Glomerular visceral epithelial cell (primary cell): Measurements from ENCODE around the gene FAF2.

Source experiments
- DNase-seq: peaks from one replicate; pipeline ENCODE4 v3.0.0-alpha.2; 2016; ENCODE audit errors: extremely low spot score

The FAF2 gene

DNA sequence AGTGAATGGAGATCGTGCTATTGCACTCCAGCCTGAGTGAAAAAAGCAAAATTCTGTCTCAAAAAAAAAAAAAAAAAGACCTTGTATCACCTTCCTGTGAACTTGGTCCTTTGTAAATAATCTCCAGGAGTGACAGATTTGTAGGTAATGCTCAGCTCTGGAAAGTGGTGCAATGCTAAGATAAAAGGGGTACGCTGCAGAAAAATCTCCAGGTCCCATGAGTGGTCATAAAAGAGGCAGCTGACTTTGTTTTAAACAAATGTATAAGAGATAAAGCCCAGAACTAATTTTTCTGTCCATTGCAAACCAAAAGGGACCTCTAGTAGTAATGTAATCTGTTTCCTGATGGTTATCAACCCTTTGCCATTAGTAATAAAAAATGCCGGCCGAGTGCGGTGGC, 55.3 kb downstream of the FAF2 start:
- DNase-seq, result no peak

DNA sequence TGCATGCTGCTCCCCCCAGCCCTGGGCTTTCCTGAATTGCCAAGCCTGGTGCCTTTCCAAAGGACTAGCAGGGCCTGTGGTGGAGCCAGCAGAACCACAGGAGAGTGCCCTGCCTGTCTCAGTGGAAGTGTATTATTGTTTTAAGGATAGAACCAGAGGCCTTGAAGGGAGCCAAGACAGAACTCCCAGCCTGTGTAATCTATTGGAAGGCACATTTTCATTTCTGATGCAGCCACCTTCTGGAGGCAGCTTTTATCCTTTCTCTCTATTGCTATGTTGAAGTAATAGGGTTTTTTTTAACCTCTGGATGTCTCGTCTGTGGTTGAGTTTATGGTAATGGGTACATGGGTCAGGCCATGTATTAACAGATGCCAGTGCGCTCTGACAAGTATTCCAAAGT, 59.7 kb downstream of the FAF2 start:
- DNase-seq, result no peak

DNA sequence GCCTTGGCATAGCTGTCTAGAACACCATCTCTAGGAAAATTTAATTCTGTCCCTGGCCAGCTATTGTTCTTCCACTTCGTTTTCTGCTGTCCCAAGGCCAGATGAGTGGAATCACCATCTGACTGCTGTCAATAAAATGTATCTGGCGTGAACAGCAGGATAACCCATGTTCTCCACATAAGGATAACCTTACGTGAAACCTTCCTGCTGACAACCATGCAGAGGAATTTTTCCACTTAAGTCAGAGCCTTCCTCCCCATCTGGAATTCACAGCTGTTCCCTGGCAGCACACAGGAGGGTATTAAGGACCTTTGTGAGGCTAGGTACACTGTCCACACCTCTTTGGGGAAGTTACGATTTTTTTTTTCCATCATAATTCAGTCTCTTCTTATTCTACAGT, 60.4 kb downstream of the FAF2 start:
- no peak for DNase-seq

DNA sequence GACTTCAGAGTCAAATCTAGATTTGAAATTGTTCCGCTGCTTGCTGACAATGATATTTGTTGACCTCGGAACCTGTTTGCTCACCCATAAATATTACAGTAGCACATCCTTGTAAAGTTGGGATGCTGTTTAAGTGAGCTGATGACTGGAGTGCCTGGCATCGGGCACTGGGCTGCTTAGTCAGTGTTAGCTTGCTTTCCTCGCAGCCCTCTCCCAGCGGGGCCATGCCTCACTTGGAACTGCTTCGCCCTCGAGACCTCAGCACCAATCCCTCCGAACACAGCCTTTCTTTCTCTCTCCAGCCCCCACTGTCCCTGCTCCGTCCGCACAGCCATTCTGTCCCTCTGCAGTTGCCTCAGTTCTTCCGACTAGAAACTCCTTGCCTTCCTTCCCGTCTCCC, 65.6 kb downstream of the FAF2 start:
- DNase-seq, result no peak

DNA sequence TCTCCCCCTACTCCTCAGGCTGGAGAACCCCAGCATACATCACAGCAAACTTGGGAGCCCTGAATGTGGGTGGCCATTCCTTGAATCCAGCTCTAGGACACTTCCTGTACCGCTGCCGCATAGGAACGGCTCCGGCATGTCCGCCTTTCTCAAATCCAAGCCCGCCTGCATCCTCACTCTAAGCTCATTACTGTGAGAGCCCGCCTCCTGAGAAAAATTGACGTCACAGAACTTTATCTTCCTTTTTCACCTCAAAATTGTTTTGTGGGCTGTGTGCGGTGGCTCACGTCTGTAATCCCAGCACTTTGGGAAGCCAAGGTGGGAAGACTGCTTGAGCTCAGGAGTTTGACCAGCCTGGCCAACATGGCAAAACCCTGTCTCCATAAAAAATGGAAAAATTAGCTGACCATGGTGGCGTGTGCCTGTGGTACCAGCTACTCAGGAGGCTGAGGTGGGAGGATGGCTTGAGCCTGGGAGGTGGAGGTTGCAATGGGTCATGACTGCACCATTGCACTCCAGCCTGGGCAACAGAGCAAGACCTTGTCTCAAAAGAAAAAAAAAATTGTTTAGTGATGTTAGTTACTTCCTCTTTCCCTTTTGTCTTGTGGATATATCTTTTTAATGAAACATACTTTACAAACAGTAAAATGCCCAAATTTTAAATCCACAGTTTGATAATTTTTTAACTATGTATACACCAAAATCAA, 66.2 kb downstream of the FAF2 start:
- DNase-seq, result no peak

DNA sequence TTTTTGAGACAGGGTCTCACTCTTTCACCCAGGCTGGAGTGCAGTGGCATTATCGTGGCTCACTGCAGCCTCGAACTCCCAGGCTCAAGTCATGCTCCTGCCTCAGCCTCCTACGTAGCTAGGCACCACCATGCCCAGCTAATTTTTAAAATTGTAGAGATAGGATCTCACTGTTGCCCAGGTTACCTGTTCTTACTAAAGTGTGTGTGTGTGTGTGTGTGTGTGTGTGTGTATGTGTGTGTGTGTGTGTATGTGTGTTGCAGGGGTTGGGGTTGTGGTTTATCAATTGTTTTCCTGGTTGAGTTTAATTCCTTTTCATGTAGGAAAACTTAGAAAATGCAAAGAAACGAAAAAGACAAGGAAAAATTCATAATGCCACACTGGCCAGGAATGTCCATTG, 67.2 kb downstream of the FAF2 start:
- DNase-seq, result no peak

DNA sequence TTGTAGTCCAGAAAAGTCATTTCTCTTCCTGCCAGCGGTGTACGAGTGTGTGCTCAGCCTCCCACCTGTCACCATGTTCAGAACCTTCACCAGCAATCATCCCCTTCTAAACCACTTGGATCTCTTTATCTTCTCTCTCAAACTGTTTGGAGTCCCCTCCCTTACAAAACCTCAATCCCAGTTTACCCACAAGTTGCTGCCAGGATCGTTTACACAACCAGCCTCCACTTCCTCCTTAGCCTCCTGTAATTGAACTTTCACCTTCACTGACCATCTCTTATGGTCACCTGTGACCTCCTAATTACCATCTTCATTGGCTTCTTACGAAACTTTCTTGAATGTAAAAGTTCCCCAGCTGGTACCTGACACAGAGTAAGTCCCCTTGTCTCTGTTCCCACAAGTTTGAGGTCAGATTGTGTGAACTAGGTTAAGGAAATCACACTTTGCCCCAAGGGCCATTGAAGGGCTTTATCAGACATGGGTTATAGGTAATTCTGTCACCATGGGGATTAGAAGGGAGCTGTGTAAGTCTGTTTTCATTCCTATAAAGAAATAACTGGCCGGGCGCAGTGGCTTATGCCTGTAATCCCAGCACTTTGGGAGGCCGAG, 69.0 kb downstream of the FAF2 start:
- no peak for DNase-seq

DNA sequence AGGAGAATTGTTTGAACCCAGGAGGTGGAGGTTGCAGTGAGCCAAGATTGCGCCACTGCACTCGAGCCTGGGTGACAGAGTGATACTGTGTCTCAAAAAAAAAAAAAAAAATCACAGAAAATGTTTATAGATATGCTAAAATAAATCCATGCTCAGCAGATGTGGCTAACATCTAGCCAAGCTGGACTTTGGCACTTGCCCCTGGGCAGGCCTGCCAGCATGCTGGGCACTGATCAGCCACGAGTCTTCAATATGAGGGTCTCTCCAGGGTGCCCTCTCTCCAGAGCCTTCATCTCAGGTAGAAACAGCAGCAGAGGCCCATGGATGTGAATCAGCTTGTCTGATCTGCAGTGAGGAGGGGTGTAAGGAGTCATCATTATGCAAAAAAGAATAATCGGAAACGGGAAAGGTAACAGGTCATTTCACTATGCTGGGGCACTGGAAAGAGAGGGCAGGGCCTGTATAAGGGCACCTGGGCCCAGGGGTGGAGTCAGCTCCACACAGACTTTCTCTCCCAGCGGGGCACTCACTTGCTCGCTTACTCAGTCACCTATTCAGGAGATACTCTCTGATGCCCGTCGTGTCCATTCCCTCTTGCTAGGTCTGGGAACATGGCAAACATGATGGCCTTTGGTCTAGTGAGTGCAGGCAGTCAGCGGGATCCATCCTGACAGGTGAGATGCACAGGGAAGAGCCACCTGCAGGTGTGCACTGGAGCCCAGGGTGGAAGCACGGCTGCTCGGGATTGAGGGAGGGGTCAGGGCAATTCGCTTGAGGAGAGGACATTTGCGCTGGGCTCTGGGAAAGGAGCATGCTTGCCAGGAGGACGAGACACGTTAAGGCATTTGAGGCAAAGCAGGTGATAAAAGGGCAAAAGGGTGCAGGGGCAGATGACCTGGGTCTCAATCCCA, 71.9 kb downstream of the FAF2 start:
- DNase-seq, result no peak

DNA sequence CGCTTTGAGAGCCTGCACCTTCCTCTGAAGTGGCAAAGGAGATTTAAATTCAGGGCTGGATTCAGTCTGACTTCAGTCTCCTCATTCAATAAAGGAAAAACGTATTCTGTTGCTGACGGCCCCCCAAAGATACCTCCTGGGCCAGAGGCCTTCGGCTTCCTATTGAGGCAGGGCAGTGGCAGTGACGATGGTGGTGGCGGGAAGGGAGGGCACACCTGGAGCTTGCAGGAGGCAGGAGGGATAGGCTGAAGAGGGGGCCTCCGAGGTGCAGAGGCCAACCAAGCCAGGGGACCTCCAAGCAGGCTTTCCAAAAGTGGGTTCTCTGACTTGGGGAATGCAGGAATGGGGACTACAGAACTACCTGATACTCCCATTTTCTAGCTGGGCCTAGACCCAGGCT, 73.1 kb downstream of the FAF2 start:
- DNase-seq, result no peak

DNA sequence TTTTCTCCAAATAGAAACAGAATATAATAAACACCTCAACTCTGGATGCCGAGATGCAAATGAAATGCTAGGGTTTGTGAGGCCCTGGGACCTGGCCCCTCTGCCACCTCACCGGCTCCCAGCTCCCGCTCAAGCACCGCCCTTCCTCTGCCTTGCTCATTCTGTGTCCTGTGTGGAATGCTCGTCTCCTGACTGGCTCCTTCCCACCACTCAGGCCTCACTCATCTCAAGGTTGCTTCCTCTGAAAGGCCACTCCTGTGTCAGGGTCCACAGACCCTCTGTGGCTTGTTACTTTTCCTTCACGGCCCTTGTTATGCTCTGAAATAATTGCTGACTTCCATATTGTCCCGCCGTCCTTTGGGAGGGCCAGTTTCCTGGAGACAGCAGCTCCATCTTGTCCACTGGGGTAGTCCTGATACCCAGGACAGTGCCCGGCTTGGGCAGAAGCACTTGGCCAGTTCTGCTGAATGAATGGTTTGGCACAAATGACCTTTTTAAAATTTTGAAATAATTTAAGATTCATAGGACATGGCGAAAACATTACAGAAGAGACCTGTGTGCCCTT, 73.6 kb downstream of the FAF2 start:
- no peak for DNase-seq

DNA sequence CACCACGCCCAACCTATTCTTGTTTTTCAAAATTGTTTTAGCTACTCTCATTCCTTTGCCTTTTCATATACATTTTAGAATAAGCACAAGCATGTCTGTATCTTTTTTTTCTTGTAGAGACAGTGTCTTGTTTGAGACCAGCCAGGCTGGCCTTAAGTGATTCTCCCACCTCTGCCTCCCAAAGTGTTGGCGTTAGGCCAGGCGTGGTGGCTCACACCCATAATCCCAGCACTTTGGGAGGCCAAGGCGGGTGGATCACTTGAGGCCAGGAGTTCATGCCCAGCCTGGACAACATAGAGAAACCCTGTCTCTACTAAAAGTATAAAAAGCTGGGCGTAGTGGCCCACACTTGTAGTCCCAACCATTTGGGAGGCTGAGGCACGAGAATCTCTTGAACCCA, 76.0 kb downstream of the FAF2 start:
- DNase-seq, result no peak

DNA sequence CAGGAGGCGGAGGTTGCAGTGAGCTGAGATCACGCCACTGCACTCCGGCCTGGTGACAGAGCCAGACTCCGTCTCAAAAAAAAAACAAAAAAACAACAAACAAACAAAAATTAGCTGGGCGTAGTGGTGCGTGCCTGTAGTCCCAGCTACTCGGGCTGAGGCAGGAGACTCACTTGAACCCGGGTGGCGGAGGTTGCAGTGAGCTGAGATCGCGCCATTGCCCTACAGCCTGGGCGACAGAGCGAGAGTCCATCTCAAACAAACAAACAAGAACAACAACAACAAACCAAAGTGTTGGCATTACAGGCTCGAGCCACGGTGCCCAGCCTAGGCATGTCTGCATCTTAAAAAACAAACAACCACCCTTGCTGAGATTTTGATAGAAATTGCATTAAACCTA, 76.8 kb downstream of the FAF2 start:
- no peak for DNase-seq

DNA sequence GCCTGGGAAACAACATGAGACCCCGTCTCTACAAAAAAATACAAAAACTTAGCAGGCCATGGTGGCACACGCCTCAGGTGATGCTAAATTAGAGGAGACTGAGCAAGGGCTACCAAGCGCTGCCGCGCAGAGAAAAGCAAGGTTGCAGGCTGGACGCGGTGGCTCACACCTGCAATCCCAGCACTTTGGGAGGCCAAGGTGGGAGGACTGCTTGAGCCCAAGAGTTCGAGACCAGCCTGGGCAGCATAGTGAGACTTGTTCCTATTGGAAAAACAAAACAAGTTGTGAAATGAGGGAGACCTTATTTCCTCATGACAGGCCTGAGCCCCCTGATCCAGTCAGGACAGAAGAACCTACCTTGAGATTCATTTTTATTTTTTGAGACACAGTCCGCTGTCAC, 77.5 kb downstream of the FAF2 start:
- no peak for DNase-seq

DNA sequence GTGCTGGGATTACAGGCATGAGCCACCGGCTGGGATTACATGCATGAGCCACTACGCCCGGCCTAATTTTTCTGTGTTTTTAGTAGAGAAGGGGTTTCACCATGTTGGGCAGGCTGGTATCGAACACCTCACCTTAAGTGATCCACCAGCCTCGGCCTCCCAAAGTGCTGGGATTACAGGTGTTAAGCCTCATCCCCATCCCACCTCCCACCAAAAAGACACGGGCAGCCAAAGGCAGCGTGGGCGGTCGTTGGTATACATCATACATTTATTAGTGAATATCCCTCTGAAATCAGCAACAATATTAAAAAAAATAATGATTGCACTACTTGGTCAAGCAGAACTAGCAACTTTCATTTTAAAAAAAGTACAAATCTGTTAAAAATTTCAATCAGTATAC, 78.3 kb downstream of the FAF2 start:
- DNase-seq, result no peak

DNA sequence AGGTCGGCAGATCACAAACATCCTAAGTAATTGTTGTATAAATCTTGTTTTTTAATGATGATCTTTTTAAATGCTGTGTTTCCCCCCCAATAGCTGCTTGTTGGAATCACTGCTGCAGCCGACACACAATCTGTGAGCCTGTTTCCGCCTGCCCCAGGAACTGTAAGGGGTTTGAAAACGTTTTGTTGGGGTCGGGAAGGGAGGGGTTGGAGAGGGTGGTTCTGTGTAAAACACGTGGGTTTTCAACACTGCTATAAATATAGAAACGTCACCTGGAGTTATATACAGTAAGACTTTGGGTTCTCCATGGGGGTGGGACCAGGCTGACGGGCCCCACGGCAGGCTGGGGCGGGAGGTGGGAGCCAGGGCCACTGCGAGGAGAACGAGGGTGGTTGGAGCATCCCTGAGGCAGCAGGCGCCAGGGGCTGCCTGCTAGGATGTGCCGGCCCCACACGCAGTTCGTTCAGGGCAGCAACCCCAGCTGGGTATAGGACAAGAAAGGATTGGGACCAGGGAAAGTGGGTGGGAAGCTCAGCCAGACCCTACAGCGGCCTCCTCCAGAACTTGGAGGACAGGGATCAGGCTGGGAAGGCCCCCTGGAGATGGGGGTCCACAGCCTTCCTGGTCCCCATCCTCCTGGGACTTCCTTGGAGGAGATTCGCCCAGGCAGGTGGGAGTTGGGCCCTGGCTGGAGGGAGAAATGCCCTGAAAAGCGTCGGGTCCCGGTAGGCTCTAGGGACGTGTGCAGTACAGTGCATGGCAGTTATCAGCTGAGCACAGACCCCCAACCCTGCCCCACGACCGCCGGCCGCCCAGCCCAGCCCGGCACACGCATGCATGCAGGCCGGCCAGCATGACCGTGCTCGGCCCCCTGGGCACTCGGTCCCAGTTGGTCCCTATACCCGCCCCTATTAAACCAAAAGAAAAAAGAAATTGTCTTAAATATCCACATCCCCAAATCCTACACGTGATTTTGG, 79.3 kb downstream of the FAF2 start:
- no peak for DNase-seq

DNA sequence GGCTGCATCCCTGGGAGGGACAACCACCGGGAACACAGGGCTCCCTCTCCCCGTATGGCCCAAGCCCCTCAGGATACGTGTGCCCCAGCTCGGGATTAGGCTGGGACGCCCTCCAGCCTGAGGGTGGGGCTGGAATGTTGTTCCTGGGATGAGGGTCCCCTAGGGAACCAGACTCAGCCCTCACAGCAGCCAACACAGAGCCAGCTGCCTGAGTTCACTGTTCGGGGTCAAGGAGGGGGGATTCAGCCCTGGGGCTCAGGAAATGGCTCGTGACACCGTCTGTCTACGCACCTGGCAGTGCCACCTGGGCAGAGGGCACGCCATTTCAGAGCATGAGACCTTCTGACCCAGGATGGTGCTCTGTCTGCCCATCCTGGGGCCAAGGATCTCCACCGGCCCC, 80.1 kb downstream of the FAF2 start:
- no peak for DNase-seq

DNA sequence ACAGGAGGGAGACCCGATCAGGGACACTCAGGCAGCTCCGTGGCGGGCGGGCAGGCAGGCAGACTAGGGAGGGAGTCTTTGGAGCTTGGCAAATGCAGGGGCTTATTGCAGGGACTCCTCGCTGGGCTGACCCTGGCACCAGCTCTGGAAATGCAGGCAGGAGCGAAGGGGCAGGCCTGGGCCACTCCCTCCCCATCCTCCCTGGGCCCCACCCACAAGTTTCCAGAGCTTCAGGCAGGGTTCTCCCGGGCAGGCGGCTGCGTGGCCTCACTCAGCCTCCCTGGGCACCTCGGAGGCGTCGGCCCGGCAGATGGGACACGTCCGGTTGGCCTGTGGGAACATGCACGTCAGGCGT, 80.6 kb downstream of the FAF2 start:
- no peak for DNase-seq

DNA sequence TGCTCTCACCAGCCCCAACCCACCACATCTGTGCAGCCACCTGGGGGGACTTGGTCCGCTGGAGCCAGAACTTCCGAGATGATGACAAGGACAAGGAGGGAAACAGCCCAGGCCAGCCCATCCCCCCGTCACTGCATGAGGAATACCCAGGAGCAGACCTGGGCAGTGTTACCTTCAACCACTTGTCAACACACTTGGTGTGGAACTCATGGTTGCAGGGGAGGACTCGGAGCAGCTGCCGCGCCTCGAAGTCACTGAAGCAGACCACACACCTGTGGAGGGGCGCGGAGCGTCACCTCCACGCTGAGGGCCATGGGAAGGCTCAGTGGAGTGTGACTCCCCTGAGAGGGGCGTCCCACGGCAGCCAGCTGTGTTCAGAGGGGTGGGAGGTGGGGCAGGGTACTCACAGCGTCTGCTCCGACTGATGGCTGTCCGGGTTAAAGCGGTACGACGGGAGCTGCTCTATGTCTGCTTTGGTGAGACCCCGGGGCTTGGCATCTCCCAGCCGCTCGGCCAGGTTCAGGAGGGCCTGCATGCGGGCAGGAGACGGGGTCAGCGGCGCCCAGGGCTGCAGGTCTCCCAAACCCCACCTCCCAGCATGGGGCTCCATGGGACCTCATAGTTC, 81.0 kb downstream of the FAF2 start:
- DNase-seq, result no peak

DNA sequence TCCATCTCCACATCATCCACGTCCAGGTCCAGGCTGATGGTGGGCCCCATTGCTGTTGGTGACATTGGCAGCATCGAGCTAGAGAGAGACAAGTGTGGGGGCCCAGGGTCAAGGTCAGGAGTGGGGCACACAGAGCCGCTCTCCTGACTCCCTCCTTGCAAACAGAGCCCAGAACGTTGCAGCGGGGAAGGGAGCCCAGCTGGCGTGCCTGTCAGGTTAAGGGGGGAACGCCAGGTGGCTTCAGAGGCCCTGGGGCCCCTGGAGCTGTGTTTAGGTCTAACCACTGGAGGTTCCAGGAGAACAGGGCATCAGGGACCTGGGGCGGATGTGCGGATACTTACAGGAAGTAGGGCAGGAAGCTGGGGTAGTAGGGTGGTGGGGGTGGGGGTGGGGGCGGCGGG, 81.6 kb downstream of the FAF2 start:
- DNase-seq, result no peak

DNA sequence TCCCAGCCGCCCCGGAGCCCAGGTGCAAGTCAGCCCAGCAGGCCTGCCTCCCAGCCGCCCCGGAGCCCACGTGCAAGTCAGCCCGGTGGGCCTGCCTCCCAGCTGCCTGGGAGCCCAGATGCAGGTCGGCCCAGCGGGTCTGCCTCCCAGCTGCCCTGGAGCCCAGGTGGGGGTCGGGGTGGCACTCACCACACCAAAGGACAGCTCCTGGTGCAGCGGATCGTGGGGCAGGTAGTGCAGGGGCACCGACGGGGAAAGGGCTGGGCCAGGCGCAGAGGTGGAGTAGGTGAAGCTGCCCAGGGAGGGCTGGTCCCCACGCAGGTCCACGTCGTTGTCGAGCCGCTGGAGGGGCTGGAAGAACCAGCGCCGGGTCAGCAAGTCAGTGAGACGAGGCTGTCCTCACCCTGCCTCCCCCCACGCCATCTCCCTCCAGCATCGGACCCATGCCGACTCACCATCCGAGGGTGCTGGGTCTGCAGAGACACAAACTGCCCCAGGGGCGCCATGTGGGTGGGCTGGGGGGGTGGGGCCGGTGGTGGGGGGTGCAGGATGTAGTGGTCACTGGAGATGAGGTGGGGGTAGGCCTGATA, 82.3 kb downstream of the FAF2 start:
- no peak for DNase-seq
